Lower leg skin (tissue), 3 donors: ENCODE data around the gene NSUN2.

Experiments used
- CTCF ChIP-seq, 3 donors: fragments of 450-650 bp; IDR thresholded peaks; one replicate each; pipeline ENCODE4 v1.5.1; 2016; ENCODE audit warnings: antibody characterized with exemption in 3 of 3, mild to moderate bottlenecking in 3 of 3, moderate library complexity in 2 of 3
- POLR2A ChIP-seq, 2 donors: fragments of 450-650 bp; IDR thresholded peaks; one replicate each; pipeline ENCODE4 v1.6.1; 2016 to 2017; ENCODE audit warnings: antibody characterized with exemption in 2 of 2, mild to moderate bottlenecking in 1 of 2, moderate library complexity in 1 of 2

- TF ChIP-seq CTCF (IDR thresholded peaks at IDR 0.05) (no peak), POLR2A (IDR thresholded peaks at IDR 0.05) (no peak)
Measured at GRCh38 chr5:6579535-6579934, 53.3 kb downstream of the NSUN2 start.
